HUES64 (cell line): ENCODE data around the gene PIH1D1.
A peak's percentile ranks its signal among the peaks of the same experiment; 100 is the strongest.

Experiments used
- H3K27ac ChIP-seq: 2 replicates; pipeline ENCODE4 v1.7.0; 2013; ENCODE audit warnings: low read depth, low read length, inconsistent platforms
- H3K27me3 ChIP-seq: 2 replicates; pipeline ENCODE4 v1.6.1; 2013; ENCODE audit warnings: mild to moderate bottlenecking, low read length; ENCODE audit not compliant: insufficient read depth
- H3K36me3 ChIP-seq: 2 replicates; pipeline ENCODE4 v1.6.1; 2013; ENCODE audit warnings: mild to moderate bottlenecking, low read length; ENCODE audit not compliant: insufficient read depth
- H3K4me1 ChIP-seq: 2 replicates; pipeline ENCODE4 v1.6.1; 2013; ENCODE audit warnings: mild to moderate bottlenecking, low read length, moderate library complexity; ENCODE audit not compliant: insufficient read depth
- H3K4me3 ChIP-seq: 2 replicates; pipeline ENCODE4 v1.5.1; 2013; ENCODE audit warnings: mild to moderate bottlenecking, low read length, moderate library complexity
- H3K9ac ChIP-seq: 2 replicates; pipeline ENCODE4 v1.6.1; 2013; ENCODE audit warnings: mild to moderate bottlenecking, low read depth, low read length
- H3K9me3 ChIP-seq: 2 replicates; pipeline ENCODE4 v1.6.1; 2013; ENCODE audit warnings: low read depth, low read length; ENCODE audit not compliant: insufficient read depth
- WGBS: fragments of 150-250, 120-280 bp; methylation state at CpG from one replicate; pipeline ENCODE4 v1.1.7; 2013; ENCODE audit warnings: missing lambda C conversion rate; 5-methylcytosine and 5-hydroxymethylcytosine counted together

PIH1D1 gene

GRCh38 chr19:49411681-49412326 lies 39.8 kb downstream of the PIH1D1 start:
- WGBS = 90% methylated on average over 3 of the region's 3 CpGs
- no peak overlapping the region for H3K9ac ChIP-seq
- no peaks in the 10 kb centered on the region for H3K9me3 ChIP-seq
- no peaks in the 10 kb centered on the region for H3K36me3 ChIP-seq
- no peak overlapping the region for H3K4me3 ChIP-seq
- no peaks in the 10 kb centered on the region for H3K27me3 ChIP-seq
- H3K27ac ChIP-seq = no peak overlapping the region
- peaks cover 8% of the 10 kb centered on the region for H3K4me1 ChIP-seq

- Histone ChIP-seq H3K9me3 (no peaks in the 10 kb centered on the region), H3K4me3 (no peak overlapping the region), H3K27me3 (no peaks in the 10 kb centered on the region), H3K4me1 (peaks cover 5% of the 10 kb centered on the region), H3K27ac (no peak overlapping the region), H3K36me3 (no peaks in the 10 kb centered on the region), H3K9ac (no peak overlapping the region)
- 93% methylated on average over 5 of the region's 5 CpGs for WGBS
Observed at GRCh38 chr19:49409441-49410029, 42.1 kb downstream of the PIH1D1 start.

- no peaks in the 10 kb centered on the region for H3K27me3 ChIP-seq
- 91% methylated on average over 8 of the region's 8 CpGs for WGBS
- H3K4me1 ChIP-seq = peaks cover 11% of the 10 kb centered on the region
- H3K9me3 ChIP-seq = no peaks in the 10 kb centered on the region
- H3K27ac ChIP-seq = no peak overlapping the region
- H3K4me3 ChIP-seq = no peak overlapping the region
- H3K9ac ChIP-seq = no peak overlapping the region
- no peaks in the 10 kb centered on the region for H3K36me3 ChIP-seq
Observed at GRCh38 chr19:49408816-49409440, 42.7 kb downstream of the PIH1D1 start.

- no peaks in the 10 kb centered on the region for H3K27me3 ChIP-seq
- WGBS = 94% methylated on average over 16 of the region's 16 CpGs
- H3K27ac ChIP-seq = no peak overlapping the region
- peaks cover 15% of the 10 kb centered on the region for H3K4me1 ChIP-seq
- no peaks in the 10 kb centered on the region for H3K36me3 ChIP-seq
- H3K9ac ChIP-seq = no peak overlapping the region
- H3K9me3 ChIP-seq = no peaks in the 10 kb centered on the region
- H3K4me3 ChIP-seq = no peak overlapping the region
Observed at GRCh38 chr19:49407482-49408015, 44.1 kb downstream of the PIH1D1 start.

GRCh38 chr19:49407079-49407478 lies 44.5 kb downstream of the PIH1D1 start:
- WGBS = 89% methylated on average over 7 of the region's 7 CpGs

GRCh38 chr19:49403404-49404187 lies 48.0 kb downstream of the PIH1D1 start:
- peak overlapping the region; percentile 90 for H3K27ac ChIP-seq
- H3K9ac ChIP-seq = peak overlapping the region; percentile 45; the same call in 1 of the 2 replicates
- H3K4me3 ChIP-seq = peak overlapping the region; percentile 38; the same call in 1 of the 2 replicates
- H3K27me3 ChIP-seq = no peaks in the 10 kb centered on the region
- no peaks in the 10 kb centered on the region for H3K9me3 ChIP-seq
- WGBS = 29% methylated on average over 7 of the region's 7 CpGs
- H3K4me1 ChIP-seq = peaks cover 17% of the 10 kb centered on the region
- H3K36me3 ChIP-seq = no peaks in the 10 kb centered on the region

More at GRCh38 chr19:49407079-49407478, 44.5 kb downstream of the PIH1D1 start:
- no peaks in the 10 kb centered on the region for H3K9me3 ChIP-seq
- H3K36me3 ChIP-seq = no peaks in the 10 kb centered on the region
- H3K27me3 ChIP-seq = no peaks in the 10 kb centered on the region
- no peak overlapping the region for H3K9ac ChIP-seq
- H3K4me1 ChIP-seq = peaks cover 15% of the 10 kb centered on the region
- no peak overlapping the region for H3K4me3 ChIP-seq
- H3K27ac ChIP-seq = no peak overlapping the region

GRCh38 chr19:49400029-49400428 lies 51.6 kb downstream of the PIH1D1 start:
- Histone ChIP-seq H3K36me3 (no peaks in the 10 kb centered on the region), H3K27me3 (no peaks in the 10 kb centered on the region), H3K4me3 (no peak overlapping the region), H3K9me3 (no peaks in the 10 kb centered on the region), H3K9ac (no peak overlapping the region), H3K27ac (no peak overlapping the region), H3K4me1 (peaks cover 19% of the 10 kb centered on the region)
- 93% methylated on average over 5 of the region's 6 CpGs for WGBS

- Histone ChIP-seq H3K27me3 (no peaks in the 10 kb centered on the region), H3K27ac (no peak overlapping the region), H3K9ac (no peak overlapping the region), H3K9me3 (no peaks in the 10 kb centered on the region), H3K4me1 (peaks cover 11% of the 10 kb centered on the region), H3K36me3 (no peaks in the 10 kb centered on the region), H3K4me3 (no peak overlapping the region)
- 98% methylated on average over 5 of the region's 6 CpGs for WGBS
Observed at GRCh38 chr19:49398931-49399330, 52.7 kb downstream of the PIH1D1 start.

- H3K9ac ChIP-seq = no peak overlapping the region
- H3K27ac ChIP-seq = no peak overlapping the region
- H3K4me3 ChIP-seq = no peak overlapping the region
- 0 out of 2 replicates have a peak, but pooled peaks cover 4% of the 10 kb centered on the region for H3K4me1 ChIP-seq
- H3K36me3 ChIP-seq = no peaks in the 10 kb centered on the region
- WGBS = 56% methylated on average over 11 of the region's 11 CpGs
- no peaks in the 10 kb centered on the region for H3K9me3 ChIP-seq
- no peaks in the 10 kb centered on the region for H3K27me3 ChIP-seq
Observed at GRCh38 chr19:49398001-49398615, 53.5 kb downstream of the PIH1D1 start.

GRCh38 chr19:49396738-49397505 lies 54.7 kb downstream of the PIH1D1 start:
- Histone ChIP-seq H3K27ac (no peak overlapping the region), H3K36me3 (no peaks in the 10 kb centered on the region), H3K4me3 (no peak overlapping the region), H3K27me3 (no peaks in the 10 kb centered on the region), H3K9me3 (no peaks in the 10 kb centered on the region), H3K4me1 (0 out of 2 replicates have a peak, but pooled peaks cover 4% of the 10 kb centered on the region), H3K9ac (no peak overlapping the region)
- WGBS = 94% methylated on average over 8 of the region's 8 CpGs
